Calu3 (cell line): ENCODE results near the gene ADGRL4. TPM values are rescaled to one million over a fixed set of nuclear protein-coding genes. Genes with fewer than 3 reads are reported as not detected.

Experiments
- BruUV-seq: library from RNA; stranded (reverse); fragments of 400-500 nt; replicated peaks from 2 replicates; lab custom pipeline; 2021; lab: Mats Ljungman, UMichigan
- CTCF ChIA-PET: fragments of 300-600 bp; sonication (Branson Sonifier 250); formaldehyde crosslinking; loops from one replicate; lab custom pipeline; 2022; ENCODE audit warnings: antibody characterized with exemption; lab: Charles Lee
- DNase-seq: peaks from one replicate; pipeline ENCODE4 v3.0.0; 2022
- H3K27ac Mint-ChIP-seq: one replicate; pipeline ENCODE4 v1.8.0; 2022; ENCODE audit warnings: mixed read lengths; ENCODE audit not compliant: unreplicated experiment
- H3K27me3 Mint-ChIP-seq: one replicate; pipeline ENCODE4 v1.8.0; 2022; ENCODE audit warnings: mixed read lengths; ENCODE audit not compliant: unreplicated experiment
- H3K36me3 Mint-ChIP-seq: one replicate; pipeline ENCODE4 v1.8.0; 2022; ENCODE audit warnings: mild to moderate bottlenecking, moderate library complexity, mixed read lengths; ENCODE audit not compliant: insufficient read depth, unreplicated experiment
- H3K4me1 Mint-ChIP-seq: one replicate; pipeline ENCODE4 v1.8.0; 2022; ENCODE audit warnings: mild to moderate bottlenecking, low read depth, mixed read lengths; ENCODE audit not compliant: unreplicated experiment
- H3K4me3 Mint-ChIP-seq: one replicate; pipeline ENCODE4 v1.8.0; 2022; ENCODE audit warnings: mild to moderate bottlenecking, low read depth, moderate library complexity, mixed read lengths; ENCODE audit not compliant: unreplicated experiment
- H3K9me3 Mint-ChIP-seq: one replicate; pipeline ENCODE4 v1.8.0; 2022; ENCODE audit warnings: low read depth, mixed read lengths; ENCODE audit not compliant: unreplicated experiment
- CTCF ChIP-seq: fragments of 200-600 bp; IDR thresholded peaks from one replicate; pipeline ENCODE4 v1.8.0; 2022; ENCODE audit warnings: antibody characterized with exemption; ENCODE audit not compliant: unreplicated experiment
- intact Hi-C: fragments of 100-400 bp; cut with micrococcal nuclease; formaldehyde crosslinking; loops from one replicate; pipeline ENCODE4 v1.10.0; 2022; ENCODE audit not compliant: unreplicated experiment
- total RNA-seq: library from RNA; stranded (reverse); gene quantifications from 2 replicates; pipeline ENCODE4 v1.2.3, GENCODE V29; 2022

The ADGRL4 gene
- total RNA-seq, 1 experiment from 2014 or later = not detected

GRCh38 chr1:79005945-79006344, 585 bp downstream of the ADGRL4 start:
- Mint-ChIP-seq H3K4me1 (no peaks in the 10 kb centered on the region), H3K27ac (no peak overlapping the region), H3K4me3 (no peak overlapping the region), H3K36me3 (no peaks in the 10 kb centered on the region), H3K27me3 (no peaks in the 10 kb centered on the region), H3K9me3 (no peaks in the 10 kb centered on the region)
- DNase-seq = no peak
- CTCF ChIA-PET = no interaction called here
- intact Hi-C loops = no loop called here
- no peak for TF ChIP-seq CTCF
- no TSS peak for BruUV-seq

DNA sequence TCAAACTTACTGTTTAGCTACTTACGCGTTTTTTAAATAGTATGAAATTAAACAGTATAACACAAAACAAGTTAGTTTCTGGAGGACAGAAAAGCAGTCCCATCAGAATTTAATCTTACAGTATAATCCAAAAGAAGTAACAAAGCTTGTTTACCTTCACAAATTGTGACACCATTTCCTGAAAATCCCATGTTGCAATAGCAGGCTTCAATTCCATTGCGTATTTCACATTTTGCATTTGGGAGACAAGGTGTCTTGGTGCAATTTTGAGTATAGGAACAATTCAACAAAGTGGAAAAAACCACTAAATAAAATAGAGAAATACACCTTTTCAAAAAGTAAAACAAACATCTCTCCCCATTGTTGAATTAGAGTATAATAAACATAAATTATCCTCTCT, 1.6 kb downstream of the ADGRL4 start:
- H3K9me3 Mint-ChIP-seq = no peaks in the 10 kb centered on the region
- H3K4me1 Mint-ChIP-seq = no peaks in the 10 kb centered on the region
- H3K27me3 Mint-ChIP-seq = no peaks in the 10 kb centered on the region
- no peak overlapping the region for H3K4me3 Mint-ChIP-seq
- H3K36me3 Mint-ChIP-seq = no peaks in the 10 kb centered on the region
- no peak for DNase-seq
- CTCF ChIA-PET = no interaction called here
- H3K27ac Mint-ChIP-seq = no peak overlapping the region
- no TSS peak for BruUV-seq
- intact Hi-C loops = no loop called here
- TF ChIP-seq CTCF = no peak

GRCh38 chr1:78996791-78997190, 9.7 kb downstream of the ADGRL4 start:
- no TSS peak for BruUV-seq
- TF ChIP-seq CTCF = no peak
- Mint-ChIP-seq H3K4me3 (no peak overlapping the region), H3K4me1 (no peaks in the 10 kb centered on the region), H3K27me3 (no peaks in the 10 kb centered on the region), H3K36me3 (no peaks in the 10 kb centered on the region), H3K27ac (no peak overlapping the region), H3K9me3 (no peaks in the 10 kb centered on the region)
- no peak for DNase-seq
- CTCF ChIA-PET = no interaction called here
- intact Hi-C loops = no loop called here

GRCh38 chr1:78987042-78987441, 19.5 kb downstream of the ADGRL4 start:
- H3K27ac Mint-ChIP-seq = no peak overlapping the region
- no peaks in the 10 kb centered on the region for H3K9me3 Mint-ChIP-seq
- no peaks in the 10 kb centered on the region for H3K4me1 Mint-ChIP-seq
- H3K36me3 Mint-ChIP-seq = no peaks in the 10 kb centered on the region
- CTCF ChIA-PET = no interaction called here
- no peak overlapping the region for H3K4me3 Mint-ChIP-seq
- DNase-seq = no peak
- no peaks in the 10 kb centered on the region for H3K27me3 Mint-ChIP-seq
- TF ChIP-seq CTCF = no peak
- intact Hi-C loops = no loop called here
- no TSS peak for BruUV-seq

- no peak overlapping the region for H3K27ac Mint-ChIP-seq
- no peaks in the 10 kb centered on the region for H3K27me3 Mint-ChIP-seq
- no peak for TF ChIP-seq CTCF
- no peaks in the 10 kb centered on the region for H3K36me3 Mint-ChIP-seq
- no TSS peak for BruUV-seq
- no peaks in the 10 kb centered on the region for H3K4me1 Mint-ChIP-seq
- no peak overlapping the region for H3K4me3 Mint-ChIP-seq
- H3K9me3 Mint-ChIP-seq = no peaks in the 10 kb centered on the region
- intact Hi-C loops = no loop called here
- no peak for DNase-seq
- CTCF ChIA-PET = no interaction called here
These were observed 26.0 kb downstream of the ADGRL4 start for GRCh38 chr1:78980511-78980910.
